ENCODE measurements around the gene MRPS33. TPM values are rescaled to one million over a fixed set of nuclear protein-coding genes. Genes with fewer than 3 reads are reported as not detected.

Gene MRPS33
- total and polyA plus RNA-seq, 2 of the 13 experiments (the other 11 are each of a cell fraction or from before 2014, with no cell fraction given) = 50.9 to 91.0 TPM

DNA sequence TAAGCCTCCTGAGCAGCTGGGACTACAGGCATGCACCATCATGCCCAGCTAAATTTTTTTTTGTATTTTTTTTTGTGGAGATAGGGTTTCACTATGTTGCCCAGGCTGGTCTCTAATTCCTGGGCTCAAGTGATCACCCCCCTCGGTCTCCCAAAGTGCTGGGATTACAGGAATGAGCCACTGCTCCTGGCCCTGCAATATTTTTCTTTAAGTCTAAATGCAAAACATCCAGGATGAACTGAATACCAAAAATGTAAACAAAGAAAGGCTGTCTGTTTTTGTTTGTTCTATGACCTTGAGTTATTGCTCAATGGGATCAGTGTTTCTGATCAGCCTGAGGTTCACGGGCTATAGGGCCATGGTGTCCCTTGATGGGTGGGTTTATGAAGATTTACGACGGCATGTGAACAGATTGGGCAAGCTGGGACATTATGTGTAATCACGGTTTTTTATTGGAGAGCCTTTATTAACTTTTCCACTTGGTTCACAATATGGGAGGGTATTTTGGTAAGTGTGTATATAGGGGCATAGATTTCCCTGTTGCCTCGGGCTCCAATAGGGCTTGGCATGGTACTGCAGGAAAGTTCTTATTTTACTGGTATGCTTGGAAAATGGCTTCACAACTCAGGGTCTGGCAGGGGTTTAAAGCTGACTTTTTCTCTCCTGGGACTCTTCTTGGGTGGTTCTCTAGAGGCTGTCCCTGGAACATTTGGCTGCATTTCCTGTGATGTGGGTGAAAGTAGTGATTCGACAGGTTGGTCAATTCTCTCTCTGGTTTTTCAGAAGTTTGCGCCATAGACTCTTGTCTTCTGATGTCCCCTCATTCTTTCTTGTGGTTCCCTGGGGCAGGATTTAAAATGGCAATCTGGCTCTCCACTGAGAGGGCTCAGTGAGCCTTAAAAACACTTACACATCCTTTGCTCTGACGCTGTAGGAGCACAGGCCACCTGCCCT, 41.6 kb downstream of the MRPS33 start (continued):
- TF ChIP-seq, protein P1, sequence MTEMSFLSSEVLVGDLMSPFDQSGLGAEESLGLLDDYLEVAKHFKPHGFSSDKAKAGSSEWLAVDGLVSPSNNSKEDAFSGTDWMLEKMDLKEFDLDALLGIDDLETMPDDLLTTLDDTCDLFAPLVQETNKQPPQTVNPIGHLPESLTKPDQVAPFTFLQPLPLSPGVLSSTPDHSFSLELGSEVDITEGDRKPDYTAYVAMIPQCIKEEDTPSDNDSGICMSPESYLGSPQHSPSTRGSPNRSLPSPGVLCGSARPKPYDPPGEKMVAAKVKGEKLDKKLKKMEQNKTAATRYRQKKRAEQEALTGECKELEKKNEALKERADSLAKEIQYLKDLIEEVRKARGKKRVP (CRISPR knock-in tag; IDR thresholded peaks at IDR 0.05) = peak in 1 of 2 experiments; percentile 77; a peak in 2 of 4 replicates
- TF ChIP-seq ZFP37 (CRISPR knock-in tag; IDR thresholded peaks at IDR 0.05; ENCODE audit: borderline replicate concordance) (no peak), KLF12 (CRISPR knock-in tag; IDR thresholded peaks at IDR 0.05; ENCODE audit: borderline replicate concordance) (0 out of 2 replicates have a peak, but pooled peaks have one; percentile 46)

- H3K27ac ChIP-seq (ENCODE audit: extremely low read length, insufficient read depth, low read length) = peak overlapping the region; percentile 85
- peak overlapping the region; percentile 34 to 43 (median 36) for H3K4me3 ChIP-seq (replicated peaks in 1 of 3; ENCODE audit: insufficient read depth in 1 of 3, low read depth in 2 of 3, low read length in 3 of 3)
- no peaks in the 10 kb centered on the region for H3K27me3 ChIP-seq (ENCODE audit: control insufficient read depth in 1 of 2, insufficient read depth in 2 of 2, low read length in 2 of 2)
- H4K20me1 ChIP-seq (ENCODE audit: insufficient read depth, low read length) = no peaks in the 10 kb centered on the region
- H3K4me1 ChIP-seq (ENCODE audit: insufficient read depth, low read length) = peaks cover 79% of the 10 kb centered on the region
- in situ Hi-C loops (cut with HindIII; ENCODE audit: extremely low pct_ligation_motif_present, low pct_unique_long_range_greater_than_20kb) = no loop called here
- BruUV-seq (replicated peaks) = no TSS peak
- DNase-seq (ENCODE audit: low spot score) (no peak), ATAC-seq (peak; percentile 20), FAIRE-seq (no peak)
- ChIA-PET POLR2A (interaction anchor here (1.5 to 1.6 kb wide), 2 partner anchors 48 to 142 kb away, joined by 3 to 7 read pairs; partner anchors contain the start of gene BRAF), CTCF (ENCODE audit: low intra/inter-chr PET ratio, low total read pairs) (no interaction called here)
- intact Hi-C loops (cut with micrococcal nuclease; ENCODE audit: unreplicated experiment) = loop anchor here (2.0 kb wide), 1 partner anchor 48 kb away; the partner anchor contains the start of gene BRAF
- no peak overlapping the region for H2AFZ ChIP-seq (ENCODE audit: low read length)
- no peaks in the 10 kb centered on the region for H3K9me3 ChIP-seq (ENCODE audit: low read length)
- peak overlapping the region; percentile 81 for H3K4me2 ChIP-seq (ENCODE audit: low read depth, low read length)
- no peaks in the 10 kb centered on the region for H3K36me3 ChIP-seq (replicated peaks in 1 of 2; ENCODE audit: control insufficient read depth in 1 of 2, insufficient read depth in 2 of 2, low read length in 2 of 2)
- WGBS (ENCODE audit: low lambda C conversion rate) = 7% methylated on average over 2 of the region's 2 CpGs
- no peaks in the 10 kb centered on the region for H3K79me2 ChIP-seq (ENCODE audit: insufficient read depth, low read length)
- peak overlapping the region; percentile 45 for H3K9ac ChIP-seq (ENCODE audit: insufficient read depth, low read depth, low read length)
- TF ChIP-seq, protein P2, sequence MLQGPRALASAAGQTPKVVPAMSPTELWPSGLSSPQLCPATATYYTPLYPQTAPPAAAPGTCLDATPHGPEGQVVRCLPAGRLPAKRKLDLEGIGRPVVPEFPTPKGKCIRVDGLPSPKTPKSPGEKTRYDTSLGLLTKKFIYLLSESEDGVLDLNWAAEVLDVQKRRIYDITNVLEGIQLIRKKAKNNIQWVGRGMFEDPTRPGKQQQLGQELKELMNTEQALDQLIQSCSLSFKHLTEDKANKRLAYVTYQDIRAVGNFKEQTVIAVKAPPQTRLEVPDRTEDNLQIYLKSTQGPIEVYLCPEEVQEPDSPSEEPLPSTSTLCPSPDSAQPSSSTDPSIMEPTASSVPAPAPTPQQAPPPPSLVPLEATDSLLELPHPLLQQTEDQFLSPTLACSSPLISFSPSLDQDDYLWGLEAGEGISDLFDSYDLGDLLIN (CRISPR knock-in tag; IDR thresholded peaks at IDR 0.05; ENCODE audit: borderline replicate concordance) = no peak
- no peak for TF ChIP-seq SNAPC4 (CRISPR knock-in tag; IDR thresholded peaks at IDR 0.05)
- TF ChIP-seq, protein P3, sequence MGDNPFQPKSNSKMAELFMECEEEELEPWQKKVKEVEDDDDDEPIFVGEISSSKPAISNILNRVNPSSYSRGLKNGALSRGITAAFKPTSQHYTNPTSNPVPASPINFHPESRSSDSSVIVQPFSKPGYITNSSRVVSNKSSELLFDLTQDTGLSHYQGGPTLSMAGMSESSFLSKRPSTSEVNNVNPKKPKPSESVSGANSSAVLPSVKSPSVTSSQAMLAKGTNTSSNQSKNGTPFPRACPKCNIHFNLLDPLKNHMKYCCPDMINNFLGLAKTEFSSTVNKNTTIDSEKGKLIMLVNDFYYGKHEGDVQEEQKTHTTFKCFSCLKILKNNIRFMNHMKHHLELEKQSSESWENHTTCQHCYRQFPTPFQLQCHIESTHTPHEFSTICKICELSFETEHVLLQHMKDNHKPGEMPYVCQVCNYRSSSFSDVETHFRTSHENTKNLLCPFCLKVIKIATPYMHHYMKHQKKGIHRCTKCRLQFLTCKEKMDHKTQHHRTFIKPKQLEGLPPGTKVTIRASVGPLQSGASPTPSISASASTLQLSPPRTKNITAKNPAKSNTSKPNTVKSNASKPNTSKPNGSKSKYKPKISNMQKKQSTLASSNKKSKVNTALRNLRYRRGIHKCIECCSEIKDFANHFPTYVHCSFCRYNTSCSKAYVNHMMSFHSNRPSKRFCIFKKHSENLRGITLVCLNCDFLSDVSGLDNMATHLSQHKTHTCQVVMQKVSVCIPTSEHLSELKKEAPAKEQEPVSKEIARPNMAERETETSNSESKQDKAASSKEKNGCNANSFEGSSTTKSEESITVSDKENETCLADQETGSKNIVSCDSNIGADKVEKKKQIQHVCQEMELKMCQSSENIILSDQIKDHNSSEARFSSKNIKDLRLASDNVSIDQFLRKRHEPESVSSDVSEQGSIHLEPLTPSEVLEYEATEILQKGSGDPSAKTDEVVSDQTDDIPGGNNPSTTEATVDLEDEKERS (CRISPR knock-in tag; IDR thresholded peaks at IDR 0.05) = no peak
- TF ChIP-seq GTF3A (CRISPR knock-in tag; conservative IDR thresholded peaks at IDR 0.05) = no peak
- TF ChIP-seq ZNF3 (CRISPR knock-in tag; IDR thresholded peaks at IDR 0.05) = 0 out of 2 replicates have a peak, but pooled peaks have one; percentile 4
- TF ChIP-seq CEBPB (IDR thresholded peaks at IDR 0.05; ENCODE audit: borderline replicate concordance, low read depth, low read length) = no peak
- TF ChIP-seq AGO2 (optimal IDR thresholded peaks at IDR 0.05; ENCODE audit: low read depth, low read length) = no peak
Observed at GRCh38 chr7:140972344-140972743, 42.4 kb downstream of the MRPS33 start.

Data from HepG2 (cell line).